Brain microvascular endothelial cell (primary cell): ENCODE results near the gene PCDHB11.
"Not testable (repeated sequence)": the region's sequence is repeated elsewhere in the genome, so short reads cannot be mapped to it uniquely, and the experiment has no call there.

ENCODE experiments used
- DNase-seq: peaks from one replicate; pipeline ENCODE4 v3.0.0-alpha.2; 2020
- H3K27ac ChIP-seq: fragments of 250-450 bp; sonication (Bioruptor Pico); 2 replicates; pipeline ENCODE4 v1.5.1; 2020; ENCODE audit warnings: mild to moderate bottlenecking, moderate library complexity
- H3K27me3 ChIP-seq: fragments of 250-450 bp; sonication (Bioruptor Pico); replicated peaks from 2 replicates; pipeline ENCODE4 v1.5.1; 2020; ENCODE audit warnings: mild to moderate bottlenecking
- H3K36me3 ChIP-seq: fragments of 250-450 bp; sonication (Bioruptor Pico); replicated peaks from 2 replicates; pipeline ENCODE4 v1.5.1; 2020; ENCODE audit warnings: mild to moderate bottlenecking
- H3K4me3 ChIP-seq: 2 replicates; pipeline ENCODE4 v1.5.1; 2011; ENCODE audit warnings: low read depth, mild to moderate bottlenecking, control low read depth, low read length, moderate library complexity
- in situ Hi-C: cut with HindIII; loops from 2 replicates; pipeline ENCODE4 v1.10.0; 2017; ENCODE audit warnings: low sequenced_read_pairs, low pct_ligation_motif_present
- TF ChIP-seq, protein P1 (sequence below): IDR thresholded peaks from 2 replicates; pipeline ENCODE4 v1.5.1; 2011; ENCODE audit warnings: low read depth, mild to moderate bottlenecking, moderate library complexity, low read length, control low read depth, inconsistent platforms; ENCODE audit errors: missing control alignments

PCDHB11 gene

DNA sequence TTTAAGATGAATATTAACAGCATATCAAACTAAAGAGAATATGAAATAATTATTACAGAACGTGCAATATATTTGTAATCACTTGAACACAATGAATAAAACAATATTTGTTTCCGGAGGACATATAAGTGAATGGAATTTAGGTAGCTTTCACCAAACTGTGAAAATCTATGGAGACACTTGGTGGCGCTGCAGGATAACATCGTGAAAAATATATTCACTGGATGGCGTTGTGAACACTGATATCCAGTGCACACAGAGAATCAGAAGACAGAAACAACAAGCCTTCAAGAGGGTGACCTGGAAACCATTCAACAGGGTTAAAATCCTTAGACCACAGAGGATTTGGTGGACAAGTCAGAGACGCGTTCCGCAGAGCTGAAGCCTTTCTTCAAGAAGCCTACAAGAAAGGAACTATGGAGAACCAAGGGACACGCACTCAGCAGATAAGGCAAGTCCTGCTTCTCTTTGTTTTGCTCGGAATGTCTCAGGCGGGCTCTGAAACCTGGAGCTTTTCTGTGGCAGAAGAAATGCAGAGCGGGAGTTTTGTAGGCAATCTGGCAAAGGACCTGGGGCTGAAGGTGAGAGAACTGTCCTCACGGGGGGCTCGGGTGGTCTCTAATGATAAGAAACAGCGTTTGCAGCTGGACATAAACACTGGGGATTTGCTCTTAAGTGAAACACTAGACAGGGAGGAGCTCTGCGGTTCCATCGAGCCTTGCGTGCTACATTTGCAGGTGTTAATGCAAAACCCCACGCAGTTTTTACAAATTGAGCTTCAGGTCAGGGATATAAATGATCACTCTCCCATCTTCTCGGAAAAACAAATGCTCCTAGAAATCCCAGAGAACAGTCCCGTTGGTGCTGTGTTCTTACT, at the start of gene PCDHB11:
Gene PCDHB11, plus strand, starts transcription at position 269 of the 877 bp plus-strand sequence. Its CDS starts 148 bp downstream, at position 417.
- H3K27me3 ChIP-seq: no peaks in the 10 kb centered on the region
- TF ChIP-seq, protein P1, sequence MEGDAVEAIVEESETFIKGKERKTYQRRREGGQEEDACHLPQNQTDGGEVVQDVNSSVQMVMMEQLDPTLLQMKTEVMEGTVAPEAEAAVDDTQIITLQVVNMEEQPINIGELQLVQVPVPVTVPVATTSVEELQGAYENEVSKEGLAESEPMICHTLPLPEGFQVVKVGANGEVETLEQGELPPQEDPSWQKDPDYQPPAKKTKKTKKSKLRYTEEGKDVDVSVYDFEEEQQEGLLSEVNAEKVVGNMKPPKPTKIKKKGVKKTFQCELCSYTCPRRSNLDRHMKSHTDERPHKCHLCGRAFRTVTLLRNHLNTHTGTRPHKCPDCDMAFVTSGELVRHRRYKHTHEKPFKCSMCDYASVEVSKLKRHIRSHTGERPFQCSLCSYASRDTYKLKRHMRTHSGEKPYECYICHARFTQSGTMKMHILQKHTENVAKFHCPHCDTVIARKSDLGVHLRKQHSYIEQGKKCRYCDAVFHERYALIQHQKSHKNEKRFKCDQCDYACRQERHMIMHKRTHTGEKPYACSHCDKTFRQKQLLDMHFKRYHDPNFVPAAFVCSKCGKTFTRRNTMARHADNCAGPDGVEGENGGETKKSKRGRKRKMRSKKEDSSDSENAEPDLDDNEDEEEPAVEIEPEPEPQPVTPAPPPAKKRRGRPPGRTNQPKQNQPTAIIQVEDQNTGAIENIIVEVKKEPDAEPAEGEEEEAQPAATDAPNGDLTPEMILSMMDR: no peak
- in situ Hi-C loops: no loop called here
- H3K4me3 ChIP-seq: no peak within 1 kb of the TSS
- H3K27ac ChIP-seq: no peak within 1 kb of the TSS
- DNase-seq: no peak
- H3K36me3 ChIP-seq: no peaks in the 10 kb centered on the region

DNA sequence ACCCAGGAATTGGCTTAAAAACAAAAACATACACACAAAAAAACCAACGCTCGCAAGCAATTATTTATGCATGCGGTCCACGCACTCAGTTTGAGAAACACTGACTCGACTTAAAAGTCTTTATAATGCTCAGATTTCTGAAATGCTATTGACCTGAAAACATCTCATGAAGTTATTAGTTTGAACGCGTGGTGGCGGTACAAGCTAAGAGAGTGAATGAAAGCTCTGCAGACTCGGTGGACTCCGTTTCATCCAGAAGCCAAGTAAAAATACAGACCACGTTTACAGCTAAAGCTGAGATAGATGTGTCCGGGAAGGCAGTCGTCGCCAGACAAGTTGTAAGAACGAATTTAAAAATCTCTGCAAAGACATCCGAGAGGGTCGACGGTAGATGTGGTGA, 49.6 kb upstream of the PCDHB11 start, which contains the start of gene PCDHB6:
Gene PCDHB6, plus strand, starts transcription at position 246 of the 400 bp plus-strand sequence. CDS start 201 bp downstream, outside the sequence.
- no peak within 1 kb of the TSS for H3K4me3 ChIP-seq
- no peak for DNase-seq
- no peak within 1 kb of the TSS for H3K27ac ChIP-seq
- in situ Hi-C loops: no loop called here
- no peaks in the 10 kb centered on the region for H3K27me3 ChIP-seq
- TF ChIP-seq, protein P1: no peak
- H3K36me3 ChIP-seq: no peaks in the 10 kb centered on the region

DNA sequence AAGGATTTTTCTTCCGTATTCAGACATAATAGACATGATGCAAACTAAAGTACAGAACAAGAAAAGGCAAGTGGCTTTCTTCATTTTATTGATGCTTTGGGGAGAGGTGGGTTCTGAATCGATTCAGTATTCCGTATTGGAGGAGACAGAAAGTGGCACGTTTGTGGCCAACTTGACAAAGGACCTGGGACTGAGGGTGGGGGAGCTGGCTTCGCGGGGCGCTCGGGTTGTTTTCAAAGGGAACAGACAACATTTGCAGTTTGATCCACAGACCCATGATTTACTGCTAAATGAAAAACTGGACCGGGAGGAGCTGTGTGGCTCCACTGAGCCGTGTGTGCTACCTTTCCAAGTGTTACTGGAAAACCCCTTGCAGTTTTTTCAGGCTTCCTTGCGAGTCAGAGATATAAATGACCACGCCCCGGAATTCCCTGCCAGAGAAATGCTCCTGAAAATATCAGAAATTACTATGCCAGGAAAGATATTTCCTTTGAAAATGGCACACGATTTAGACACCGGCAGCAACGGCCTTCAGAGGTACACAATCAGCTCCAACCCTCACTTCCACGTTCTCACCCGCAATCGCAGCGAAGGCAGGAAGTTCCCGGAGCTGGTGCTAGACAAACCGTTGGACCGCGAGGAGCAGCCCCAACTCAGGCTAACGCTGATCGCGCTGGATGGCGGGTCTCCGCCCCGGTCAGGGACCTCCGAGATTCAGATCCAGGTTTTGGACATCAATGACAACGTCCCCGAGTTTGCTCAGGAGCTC, 49.0 kb upstream of the PCDHB11 start:
- no peak overlapping the region for H3K27ac ChIP-seq
- H3K36me3 ChIP-seq: no peaks in the 10 kb centered on the region
- TF ChIP-seq, protein P1: no peak
- no peak for DNase-seq
- no peak overlapping the region for H3K4me3 ChIP-seq
- no peaks in the 10 kb centered on the region for H3K27me3 ChIP-seq
- in situ Hi-C loops: no loop called here

DNA sequence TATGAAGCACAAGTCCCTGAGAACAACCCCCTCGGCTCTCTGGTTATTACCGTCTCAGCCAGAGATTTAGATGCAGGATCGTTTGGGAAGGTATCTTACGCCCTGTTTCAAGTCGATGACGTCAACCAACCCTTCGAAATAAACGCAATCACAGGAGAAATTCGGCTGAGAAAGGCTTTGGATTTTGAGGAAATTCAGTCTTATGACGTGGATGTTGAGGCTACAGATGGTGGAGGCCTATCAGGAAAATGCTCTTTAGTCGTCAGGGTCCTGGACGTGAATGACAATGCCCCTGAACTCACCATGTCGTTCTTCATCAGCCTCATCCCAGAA, 48.5 kb upstream of the PCDHB11 start:
- TF ChIP-seq, protein P1: no peak
- no peak for DNase-seq
- in situ Hi-C loops: no loop called here

DNA sequence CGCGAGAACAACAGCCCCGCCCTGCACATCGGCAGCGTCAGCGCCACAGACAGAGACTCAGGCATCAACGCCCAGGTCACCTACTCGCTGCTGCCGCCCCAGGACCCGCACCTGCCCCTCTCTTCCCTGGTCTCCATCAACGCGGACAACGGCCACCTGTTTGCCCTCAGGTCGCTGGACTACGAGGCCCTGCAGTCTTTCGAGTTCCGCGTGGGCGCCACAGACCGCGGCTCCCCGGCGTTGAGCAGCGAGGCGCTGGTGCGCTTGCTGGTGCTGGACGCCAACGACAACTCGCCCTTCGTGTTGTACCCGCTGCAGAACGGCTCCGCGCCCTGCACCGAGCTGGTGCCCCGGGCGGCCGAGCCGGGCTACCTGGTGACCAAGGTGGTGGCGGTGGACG, 47.8 kb upstream of the PCDHB11 start:
- in situ Hi-C loops, DNase-seq, H3K27ac ChIP-seq, H3K4me3 ChIP-seq, H3K36me3 ChIP-seq, H3K27me3 ChIP-seq: not testable (repeated sequence)

More for the DNA sequence above, 48.5 kb upstream of the PCDHB11 start:
- Histone ChIP-seq H3K36me3 (no peaks in the 10 kb centered on the region), H3K4me3 (no peak overlapping the region), H3K27ac (no peak overlapping the region), H3K27me3 (no peaks in the 10 kb centered on the region)

DNA sequence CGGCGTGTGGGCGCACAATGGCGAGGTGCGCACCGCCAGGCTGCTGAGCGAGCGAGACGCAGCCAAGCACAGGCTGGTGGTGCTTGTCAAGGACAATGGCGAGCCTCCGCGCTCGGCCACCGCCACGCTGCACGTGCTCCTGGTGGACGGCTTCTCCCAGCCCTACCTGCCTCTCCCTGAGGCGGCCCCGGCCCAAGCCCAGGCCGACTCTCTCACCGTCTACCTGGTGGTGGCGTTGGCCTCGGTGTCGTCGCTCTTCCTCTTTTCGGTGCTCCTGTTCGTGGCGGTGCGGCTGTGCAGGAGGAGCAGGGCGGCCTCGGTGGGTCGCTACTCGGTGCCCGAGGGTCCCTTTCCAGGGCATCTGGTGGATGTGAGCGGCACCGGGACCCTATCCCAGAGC, 47.3 kb upstream of the PCDHB11 start:
- in situ Hi-C loops, DNase-seq, H3K27ac ChIP-seq: not testable (repeated sequence)

More for the DNA sequence above, 47.3 kb upstream of the PCDHB11 start:
- not testable (repeated sequence) for H3K4me3 ChIP-seq, H3K36me3 ChIP-seq, H3K27me3 ChIP-seq
